ENCODE results near the gene MAPK4.
"Not testable (repeated sequence)": the region's sequence is repeated elsewhere in the genome, so short reads cannot be mapped to it uniquely, and the experiment has no call there.

- TF ChIP-seq POLR2AphosphoS5, POLR2A, CTCF (IDR thresholded peaks at IDR 0.05): not testable (repeated sequence)
Observed at GRCh38 chr18:50544476-50544875, 15.4 kb upstream of the MAPK4 start.

All from prostate gland (tissue), 2 donors.